NOMO-1 treated with dmso at 0.1 percent for 144 hours (cell line): Measurements from ENCODE around the gene TRAPPC12.
"Not testable (repeated sequence)": the region's sequence is repeated elsewhere in the genome, so short reads cannot be mapped to it uniquely, and the experiment has no call there.

Experiments used
- DNase-seq: peaks from one replicate; lab custom pipeline; 2025; ENCODE audit not compliant: unreplicated experiment; lab: John Stamatoyannopoulos, UW

Gene TRAPPC12

DNA sequence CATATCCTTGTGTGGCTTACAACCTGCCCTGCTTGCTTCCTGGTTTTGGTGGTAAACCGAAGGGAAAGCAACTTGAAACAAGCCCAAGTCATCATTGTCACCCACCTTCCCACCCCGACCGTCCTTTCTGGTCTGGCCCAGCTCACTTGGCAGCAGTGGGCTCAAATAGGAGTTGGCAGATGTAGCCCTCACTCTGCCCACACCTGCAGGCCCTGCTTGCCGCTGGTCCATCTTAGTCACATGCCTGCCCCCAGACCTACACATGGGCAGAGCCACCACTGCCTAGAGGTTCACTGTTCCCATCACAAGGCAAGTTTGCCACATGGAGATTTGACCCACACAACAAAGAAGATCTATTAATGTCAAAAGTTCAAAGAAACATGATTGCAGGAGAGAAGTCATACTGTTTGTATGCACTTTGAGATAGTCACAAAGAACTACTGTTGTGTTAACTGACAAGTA is 11.2 kb upstream of the TRAPPC12 start:
- DNase-seq = no peak

GRCh38 chr2:3369340-3370181 is 9.9 kb upstream of the TRAPPC12 start:
- not testable (repeated sequence) for DNase-seq

DNA sequence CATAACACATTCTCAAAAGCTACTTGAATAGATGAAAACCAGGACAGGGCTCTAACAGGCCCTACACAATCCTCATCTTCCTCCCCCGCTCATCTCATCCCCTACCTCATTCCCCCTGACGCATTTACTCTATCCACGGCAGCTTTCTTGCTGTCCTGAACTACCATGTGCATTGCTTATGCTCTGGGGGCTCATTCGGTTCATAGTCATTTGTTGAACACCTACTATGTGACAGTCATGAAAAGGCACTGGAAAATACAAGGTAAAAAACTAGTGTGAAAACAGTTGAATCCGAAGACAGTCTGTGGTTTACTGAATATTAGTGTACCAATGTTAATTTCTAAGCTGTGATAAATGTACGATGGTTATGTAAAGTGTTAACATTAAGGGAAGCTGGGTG is 2.7 kb upstream of the TRAPPC12 start:
- DNase-seq = no peak

DNA sequence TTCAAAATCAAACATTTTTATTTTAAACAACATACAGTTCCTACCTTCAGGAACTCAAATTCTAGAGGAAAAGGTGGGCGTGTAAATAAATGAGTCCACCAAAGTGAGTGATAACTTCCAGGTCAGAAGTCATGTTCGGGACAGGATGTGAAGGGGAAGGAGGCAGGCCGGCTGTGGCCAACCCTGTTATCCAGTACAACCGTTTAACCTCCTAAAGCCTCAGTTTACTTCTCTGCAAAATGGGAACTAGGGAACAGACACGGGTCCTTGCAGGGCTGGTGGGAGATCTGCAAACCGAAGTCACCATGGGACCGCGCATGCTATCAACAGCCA is 2.2 kb upstream of the TRAPPC12 start:
- DNase-seq = peak; percentile 31

DNA sequence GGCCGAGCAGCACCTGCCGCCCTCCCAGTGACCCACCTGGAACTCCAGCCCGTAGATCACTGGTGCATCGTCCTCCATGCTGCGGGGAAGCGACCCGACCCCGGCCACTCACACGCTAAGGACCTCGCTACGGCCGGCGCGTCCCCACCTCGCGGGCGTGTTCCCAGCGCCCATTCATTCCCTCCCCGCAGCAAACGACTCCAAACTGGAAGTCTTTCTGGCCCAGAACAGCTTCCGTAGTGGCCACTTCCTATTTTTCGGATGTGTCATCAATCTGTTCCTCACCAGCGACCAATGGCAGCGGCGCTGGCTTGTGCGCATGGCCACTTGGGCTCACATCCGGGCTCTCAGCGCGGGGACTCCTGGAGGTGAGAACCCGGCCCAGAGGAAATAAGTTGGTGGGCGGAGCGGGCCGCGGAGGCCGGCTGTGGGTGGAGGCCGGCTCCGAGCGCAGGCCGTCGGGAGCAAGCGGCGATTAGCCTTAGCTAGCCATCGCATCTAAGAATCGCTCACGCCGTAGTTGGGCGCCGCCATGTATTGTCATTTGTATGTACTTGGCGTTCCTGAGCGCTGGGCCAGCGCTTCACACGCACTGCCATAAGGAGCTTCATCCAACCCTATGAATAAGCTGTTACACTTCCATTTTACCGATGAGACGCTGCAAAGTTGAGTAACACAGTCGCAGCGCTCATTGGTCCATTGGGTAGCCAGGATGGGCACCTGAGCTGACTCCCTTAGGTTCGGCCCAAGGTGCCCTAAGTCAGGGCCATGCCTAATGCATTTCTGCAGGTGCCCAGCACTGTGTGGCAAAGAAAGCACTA is 1.7 kb upstream of the TRAPPC12 start, which contains the start of gene EIPR1:
Gene EIPR1 (minus strand): TSS at position 207 of the 821 bp plus-strand sequence. CDS start 129 bp downstream, at position 78.
- peak; percentile 96 for DNase-seq

DNA sequence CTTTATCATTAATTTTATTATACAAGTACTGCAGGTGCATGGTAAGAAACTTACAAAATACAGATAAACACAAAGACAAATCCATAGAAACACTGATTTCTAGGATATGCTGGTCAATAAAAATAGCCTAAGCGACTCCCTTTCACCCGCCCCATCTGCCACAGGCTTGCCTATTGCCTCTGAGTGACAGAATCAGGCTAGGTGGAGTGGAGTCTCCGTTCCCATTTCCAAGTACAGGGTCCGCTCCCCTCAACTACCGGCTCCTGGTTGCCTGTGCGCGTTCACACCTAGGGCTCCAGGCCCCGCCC is 201 bp upstream of the TRAPPC12 start:
- DNase-seq = no peak

DNA sequence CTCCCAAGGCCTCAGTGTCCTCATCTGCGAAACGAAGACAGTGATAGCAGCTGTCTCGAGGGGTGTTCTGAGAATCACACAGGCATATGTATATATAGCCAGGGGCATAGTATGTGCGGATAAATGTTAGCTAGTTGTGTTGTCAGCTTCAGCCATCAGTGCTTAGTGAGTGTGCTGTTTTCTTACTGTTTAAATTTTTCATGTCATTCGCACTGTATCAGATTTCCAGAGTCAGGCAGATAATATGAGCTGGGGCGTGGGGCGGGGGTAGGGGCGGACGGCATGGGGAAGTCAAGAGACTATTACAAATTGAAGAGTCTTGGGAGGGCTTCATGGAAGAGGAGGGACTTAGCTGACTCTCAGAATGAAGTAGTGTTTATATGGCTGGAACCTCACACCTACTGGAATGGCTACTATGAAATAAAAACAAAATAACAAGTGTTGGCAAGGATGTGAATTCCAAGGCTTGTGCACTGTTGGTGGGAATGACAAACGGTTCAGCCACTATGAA is 7.0 kb downstream of the TRAPPC12 start:
- DNase-seq = no peak

GRCh38 chr2:3387011-3387410 is 7.5 kb downstream of the TRAPPC12 start:
- no peak for DNase-seq

DNA sequence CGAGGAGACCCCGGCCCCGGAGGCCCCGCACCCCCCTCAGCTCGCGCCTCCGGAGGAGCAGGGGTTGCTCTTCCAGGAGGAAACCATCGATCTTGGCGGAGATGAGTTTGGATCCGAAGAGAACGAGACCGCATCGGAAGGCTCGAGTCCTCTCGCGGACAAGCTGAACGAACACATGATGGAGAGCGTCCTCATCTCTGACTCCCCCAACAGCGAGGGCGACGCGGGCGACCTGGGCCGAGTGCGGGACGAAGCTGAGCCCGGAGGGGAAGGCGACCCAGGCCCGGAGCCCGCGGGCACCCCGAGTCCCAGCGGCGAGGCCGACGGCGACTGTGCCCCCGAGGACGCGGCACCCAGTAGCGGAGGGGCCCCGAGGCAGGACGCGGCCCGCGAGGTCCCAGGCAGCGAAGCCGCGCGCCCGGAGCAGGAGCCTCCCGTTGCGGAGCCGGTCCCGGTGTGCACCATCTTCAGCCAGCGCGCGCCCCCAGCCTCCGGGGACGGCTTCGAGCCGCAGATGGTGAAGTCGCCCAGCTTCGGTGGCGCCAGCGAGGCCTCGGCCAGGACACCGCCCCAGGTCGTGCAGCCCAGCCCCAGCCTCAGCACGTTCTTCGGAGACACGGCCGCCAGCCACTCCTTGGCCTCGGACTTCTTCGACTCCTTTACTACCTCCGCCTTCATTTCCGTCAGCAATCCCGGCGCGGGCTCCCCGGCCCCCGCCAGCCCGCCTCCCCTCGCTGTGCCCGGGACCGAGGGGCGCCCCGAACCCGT is 8.3 kb downstream of the TRAPPC12 start:
- no peak for DNase-seq

GRCh38 chr2:3388412-3388738 is 8.9 kb downstream of the TRAPPC12 start:
- DNase-seq = no peak

- DNase-seq = no peak
These were observed 9.7 kb downstream of the TRAPPC12 start for GRCh38 chr2:3389193-3389592.

DNA sequence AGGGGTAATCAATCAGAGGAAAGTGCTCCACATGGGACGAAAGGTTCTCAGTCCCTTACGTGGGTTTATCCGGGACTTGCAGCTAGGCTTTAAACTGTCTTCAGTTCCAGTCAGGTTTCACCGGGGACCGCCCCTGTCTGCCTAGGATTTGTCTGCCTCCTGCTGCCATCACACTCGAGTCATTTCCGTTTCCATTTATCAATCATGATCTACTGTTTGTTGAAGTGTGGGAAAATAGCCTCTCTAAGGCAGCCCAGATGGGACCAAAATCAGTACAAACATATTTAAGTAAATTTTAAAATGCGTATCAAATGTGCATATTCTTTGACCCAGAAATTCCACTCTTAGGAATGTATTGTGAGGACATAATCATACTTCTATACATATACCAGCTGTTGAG is 10.5 kb downstream of the TRAPPC12 start:
- DNase-seq = no peak

- no peak for DNase-seq
These were observed 12.7 kb downstream of the TRAPPC12 start for GRCh38 chr2:3392216-3392615.

GRCh38 chr2:3396920-3397559 is 17.5 kb downstream of the TRAPPC12 start:
- DNase-seq = no peak

- DNase-seq = no peak
These were observed 19.4 kb downstream of the TRAPPC12 start for GRCh38 chr2:3398857-3399256.

DNA sequence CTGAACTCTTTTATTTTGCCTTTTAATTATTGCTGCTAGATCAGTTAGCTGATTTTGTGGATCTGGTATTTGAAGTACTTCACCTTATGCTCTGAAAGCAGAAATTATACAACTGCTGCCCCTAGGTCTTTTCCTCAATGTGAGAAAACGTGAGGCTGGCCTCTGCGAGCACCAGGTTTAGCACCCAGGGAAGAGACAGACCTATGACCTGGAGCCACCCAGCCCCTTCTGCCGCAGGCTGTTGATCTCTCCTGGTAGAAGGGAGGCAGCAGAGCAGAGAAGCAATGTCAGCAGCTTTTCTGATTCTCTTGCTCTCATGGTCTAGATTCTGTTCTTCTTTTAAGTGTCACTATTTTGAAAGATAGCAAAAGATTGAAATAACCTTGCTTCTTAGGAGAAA is 19.9 kb downstream of the TRAPPC12 start:
- DNase-seq = no peak

GRCh38 chr2:3399829-3400228 is 20.3 kb downstream of the TRAPPC12 start:
- no peak for DNase-seq

GRCh38 chr2:3403587-3404334 is 24.3 kb downstream of the TRAPPC12 start:
- no peak for DNase-seq

- DNase-seq = no peak
These were observed 24.9 kb downstream of the TRAPPC12 start for GRCh38 chr2:3404349-3404894.

GRCh38 chr2:3405307-3405706 is 25.8 kb downstream of the TRAPPC12 start:
- DNase-seq = no peak
